Activated CD8-positive, alpha-beta T cell treated with anti-CD3 and anti-CD28 coated beads, Interleukin-2, amount 10 ng/mL, durations not matched to agents 7 days and 5 days (primary cell): ENCODE data around the gene RBL2. TPM values are rescaled to one million over a fixed set of nuclear protein-coding genes. Genes with fewer than 3 reads are reported as not detected.
A peak's percentile ranks its signal among the peaks of the same experiment; 100 is the strongest.
"Not testable (repeated sequence)": the region's sequence is repeated elsewhere in the genome, so short reads cannot be mapped to it uniquely, and the experiment has no call there.

Source experiments
- ATAC-seq: fragments of 150-1000 bp; cut with Tn5 transposase; one replicate; pipeline ENCODE4 v1.10.0; 2021; ENCODE audit warnings: moderate library complexity
- CTCF ChIA-PET: fragments of 350-600 bp; sonication (Branson Sonifier 250); formaldehyde crosslinking; loops from one replicate; lab custom pipeline; 2021; ENCODE audit warnings: antibody characterized with exemption; lab: Charles Lee
- POLR2A ChIA-PET: fragments of 350-600 bp; sonication (Branson Sonifier 250); formaldehyde crosslinking; loops from one replicate; lab custom pipeline; 2021; ENCODE audit warnings: antibody characterized with exemption; lab: Charles Lee
- DNase-seq: peaks from one replicate; pipeline ENCODE4 v3.0.0-alpha.2; 2020
- H3K27ac Mint-ChIP-seq: one replicate; pipeline ENCODE4 v1.8.0; 2021; ENCODE audit warnings: mild to moderate bottlenecking, mixed read lengths
- H3K27me3 Mint-ChIP-seq: one replicate; pipeline ENCODE4 v1.8.0; 2021; ENCODE audit warnings: low read depth, mixed read lengths
- H3K36me3 Mint-ChIP-seq: one replicate; pipeline ENCODE4 v1.8.0; 2021; ENCODE audit warnings: low read depth, mixed read lengths
- H3K4me1 Mint-ChIP-seq: one replicate; pipeline ENCODE4 v1.8.0; 2021; ENCODE audit warnings: low read depth, mixed read lengths
- H3K4me3 Mint-ChIP-seq: one replicate; pipeline ENCODE4 v1.8.0; 2021; ENCODE audit warnings: mild to moderate bottlenecking, mixed read lengths
- H3K9me3 Mint-ChIP-seq: one replicate; pipeline ENCODE4 v1.8.0; 2022; ENCODE audit warnings: mixed read lengths; ENCODE audit not compliant: insufficient read depth
- total RNA-seq, 2 experiments: library from RNA; stranded (reverse); gene quantifications; one replicate each; pipeline ENCODE4 v1.2.3, GENCODE V29; 2021

The RBL2 gene
- total RNA-seq, 2 experiments from 2014 or later: 137 to 138 TPM

DNA sequence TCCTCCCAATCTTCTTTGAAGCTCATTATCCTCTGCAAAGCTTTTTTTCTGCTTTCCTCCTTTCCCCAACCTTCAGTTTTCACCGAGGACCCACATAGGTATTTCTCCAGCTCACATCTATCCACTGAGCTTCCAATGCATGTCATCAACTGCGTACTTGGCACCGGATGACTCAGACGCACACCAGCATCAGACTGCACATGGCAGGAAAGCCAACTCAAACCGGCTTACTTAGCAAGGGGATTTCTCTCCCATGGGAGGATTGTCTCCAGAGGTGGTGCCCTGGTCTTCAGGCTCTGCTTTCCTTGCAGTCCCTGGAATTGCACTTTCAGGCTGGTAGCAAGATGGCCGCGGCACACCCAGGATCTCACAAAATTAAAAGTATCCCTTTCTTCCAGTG, 70.4 kb downstream of the RBL2 start:
- no peaks in the 10 kb centered on the region for H3K27me3 Mint-ChIP-seq
- peaks cover 51% of the 10 kb centered on the region for H3K4me1 Mint-ChIP-seq
- ChIA-PET CTCF (interaction anchor here (0.9 to 1.9 kb wide), 5 partner anchors 9 to 70 kb away, joined by 3 to 9 read pairs (median 4); partner anchors contain the start of gene RBL2), POLR2A (interaction anchor here (0.6 to 5.3 kb wide), 4 partner anchors 48 to 394 kb away, joined by 3 to 48 read pairs (median 20); partner anchors contain the start of gene RBL2)
- peak overlapping the region; percentile 91 for H3K27ac Mint-ChIP-seq
- H3K36me3 Mint-ChIP-seq: peaks cover 27% of the 10 kb centered on the region
- ATAC-seq (no peak), DNase-seq (no peak)
- peak overlapping the region; percentile 85 for H3K4me3 Mint-ChIP-seq
- no peaks in the 10 kb centered on the region for H3K9me3 Mint-ChIP-seq

DNA sequence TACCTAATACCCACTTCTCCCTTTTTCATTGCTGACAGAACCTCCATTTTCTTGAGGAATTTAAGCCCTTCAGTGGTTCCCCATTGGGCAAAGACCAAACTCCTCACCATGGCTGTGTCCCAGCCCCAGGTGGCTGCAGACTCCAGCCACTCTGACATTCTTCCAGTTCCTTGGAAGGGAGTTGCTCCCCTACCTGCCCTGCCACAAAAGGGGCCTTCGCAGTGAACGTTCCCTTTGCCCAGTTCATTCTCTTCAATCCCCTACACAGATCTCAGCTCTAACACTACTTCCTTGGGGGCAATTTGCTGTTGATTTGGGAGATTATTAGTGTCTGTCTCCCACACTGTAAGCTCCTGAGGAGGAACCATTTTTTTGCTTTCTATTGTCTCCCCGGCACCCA, 72.0 kb downstream of the RBL2 start:
- ChIA-PET POLR2A (no interaction called here), CTCF (interaction anchor here (0.7 to 1.2 kb wide), 2 partner anchors 10 to 200 kb away, joined by 3 read pairs; no protein-coding TSS in a partner anchor)

DNA sequence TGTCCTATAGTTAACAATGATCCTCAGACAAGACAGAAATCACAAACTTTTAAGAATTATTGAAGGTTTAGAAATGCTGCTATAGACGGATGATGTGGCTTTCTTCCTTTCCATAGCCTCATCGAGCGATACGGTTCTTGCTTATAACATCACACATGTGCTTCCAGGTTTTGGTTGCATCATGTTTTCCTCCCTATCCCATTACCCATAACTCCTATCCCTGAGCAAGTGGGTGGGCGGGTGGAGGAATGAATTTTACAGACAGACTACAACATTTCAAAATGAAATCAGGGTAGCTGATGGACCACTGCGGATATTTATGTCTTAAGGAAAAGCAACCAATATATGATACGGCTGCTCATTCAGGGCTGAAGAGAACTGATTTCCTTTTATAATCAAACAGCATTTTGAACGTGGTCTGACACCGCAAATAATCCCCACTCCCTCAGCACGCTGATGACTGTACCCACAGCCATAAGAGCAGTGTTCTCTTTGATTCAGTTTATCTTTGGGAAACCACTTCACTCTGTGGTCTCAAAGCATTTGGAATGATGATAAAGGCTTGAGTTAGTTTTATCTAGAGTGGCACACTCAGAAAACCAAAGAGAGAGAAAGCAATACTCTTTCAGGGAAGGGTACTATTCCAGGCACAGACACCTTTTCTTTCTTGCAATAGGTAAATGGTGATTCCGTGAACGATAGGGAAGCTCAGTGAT, 73.4 kb downstream of the RBL2 start:
- DNase-seq: no peak
- CTCF ChIA-PET: interaction anchor here (1.2 kb wide), 1 partner anchor 8 kb away, joined by 3 read pairs; no protein-coding TSS in a partner anchor

More for the DNA sequence above, 72.0 kb downstream of the RBL2 start:
- DNase-seq: no peak
- H3K9me3 Mint-ChIP-seq: no peaks in the 10 kb centered on the region
- no peak overlapping the region for H3K27ac Mint-ChIP-seq
- H3K4me3 Mint-ChIP-seq: no peak overlapping the region
- no peak for ATAC-seq
- peaks cover 16% of the 10 kb centered on the region for H3K36me3 Mint-ChIP-seq
- H3K4me1 Mint-ChIP-seq: peaks cover 53% of the 10 kb centered on the region
- H3K27me3 Mint-ChIP-seq: no peaks in the 10 kb centered on the region

DNA sequence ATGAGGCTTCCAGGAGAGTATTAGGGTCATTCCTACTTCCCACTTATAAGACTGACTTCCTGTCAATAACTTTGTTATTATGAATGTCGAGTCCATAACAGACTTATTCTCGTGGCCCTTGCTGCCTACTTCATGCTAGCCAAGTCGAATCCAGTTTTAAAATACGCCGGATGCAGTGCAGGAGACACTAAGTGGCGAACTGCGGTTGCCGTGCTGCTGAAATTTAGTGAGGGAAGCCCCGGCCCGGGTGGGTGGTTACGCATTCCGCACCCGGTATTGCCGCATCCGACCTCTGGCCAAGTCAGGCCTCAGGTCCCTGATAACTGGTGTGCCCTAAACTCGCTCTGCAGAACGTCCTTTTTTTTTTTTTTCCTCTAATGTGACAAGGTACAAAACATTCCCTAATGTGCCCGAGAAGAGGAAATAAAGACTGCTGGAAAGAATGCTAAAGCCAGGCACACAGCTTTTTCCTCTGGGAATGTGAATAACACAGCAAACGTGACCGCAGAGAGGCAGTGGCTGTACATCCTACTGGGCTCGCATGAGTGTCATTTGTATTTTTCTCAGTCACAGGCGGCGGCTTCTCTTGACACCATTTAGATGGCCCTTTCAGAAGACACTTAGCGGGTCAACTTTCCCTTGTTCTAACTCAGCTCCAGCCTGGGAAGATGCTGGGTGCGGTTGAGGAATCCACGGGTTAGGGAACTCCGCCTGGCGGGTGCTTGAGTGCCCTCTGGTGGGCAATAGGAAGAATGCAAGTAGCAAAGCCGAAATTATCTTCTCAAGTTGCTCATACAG, 75.8 kb downstream of the RBL2 start:
- peak overlapping the region; percentile 25 for H3K4me3 Mint-ChIP-seq
- POLR2A ChIA-PET: interaction anchor here (1.0 kb wide), 1 partner anchor 9 kb away, joined by 4 read pairs; no protein-coding TSS in a partner anchor
- DNase-seq: peak; percentile 61

More for the DNA sequence above, 73.4 kb downstream of the RBL2 start:
- POLR2A ChIA-PET: no interaction called here
- Mint-ChIP-seq H3K4me3 (no peak overlapping the region), H3K4me1 (peaks cover 58% of the 10 kb centered on the region), H3K9me3 (no peaks in the 10 kb centered on the region), H3K27me3 (peaks cover 2% of the 10 kb centered on the region), H3K36me3 (peaks cover 6% of the 10 kb centered on the region), H3K27ac (no peak overlapping the region)
- ATAC-seq: no peak

DNA sequence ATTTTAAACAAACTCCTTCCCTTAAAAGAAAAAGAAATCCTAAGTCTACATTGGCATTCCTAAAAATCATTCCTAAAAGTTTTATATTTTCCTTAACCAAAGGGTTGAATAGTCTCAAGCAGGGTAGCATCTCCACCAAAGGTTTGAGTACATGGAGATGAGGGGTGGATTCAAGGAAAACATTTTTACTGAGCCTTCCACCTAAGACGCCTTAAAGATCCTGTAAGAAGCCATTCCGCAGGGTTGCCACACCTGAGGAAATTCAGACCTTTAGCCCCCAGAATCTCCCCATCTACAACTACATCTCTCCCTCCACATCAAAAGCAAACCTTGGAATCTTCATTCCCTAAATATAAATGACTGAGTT, 76.4 kb downstream of the RBL2 start:
- H3K9me3 Mint-ChIP-seq: peaks cover 5% of the 10 kb centered on the region
- H3K27me3 Mint-ChIP-seq: peaks cover 2% of the 10 kb centered on the region
- CTCF ChIA-PET: interaction anchor here (0.7 to 1.5 kb wide), 7 partner anchors 9 to 446 kb away, joined by 3 to 5 read pairs (median 3); no protein-coding TSS in a partner anchor
- DNase-seq: no peak
- H3K4me3 Mint-ChIP-seq: no peak overlapping the region
- no peak for ATAC-seq
- H3K36me3 Mint-ChIP-seq: peaks cover 17% of the 10 kb centered on the region
- peak overlapping the region; percentile 61 for H3K27ac Mint-ChIP-seq
- POLR2A ChIA-PET: interaction anchor here (1.0 kb wide), 1 partner anchor 8 kb away, joined by 4 read pairs; no protein-coding TSS in a partner anchor
- peaks cover 61% of the 10 kb centered on the region for H3K4me1 Mint-ChIP-seq

More for the DNA sequence above, 75.8 kb downstream of the RBL2 start:
- H3K9me3 Mint-ChIP-seq: peaks cover 5% of the 10 kb centered on the region
- CTCF ChIA-PET: interaction anchor here (0.7 to 1.5 kb wide), 14 partner anchors 9 to 445 kb away, joined by 3 to 5 read pairs (median 3); no protein-coding TSS in a partner anchor
- H3K36me3 Mint-ChIP-seq: peaks cover 19% of the 10 kb centered on the region
- H3K4me1 Mint-ChIP-seq: peaks cover 65% of the 10 kb centered on the region
- H3K27me3 Mint-ChIP-seq: peaks cover 2% of the 10 kb centered on the region
- H3K27ac Mint-ChIP-seq: no peak overlapping the region
- peak; percentile 70 for ATAC-seq

DNA sequence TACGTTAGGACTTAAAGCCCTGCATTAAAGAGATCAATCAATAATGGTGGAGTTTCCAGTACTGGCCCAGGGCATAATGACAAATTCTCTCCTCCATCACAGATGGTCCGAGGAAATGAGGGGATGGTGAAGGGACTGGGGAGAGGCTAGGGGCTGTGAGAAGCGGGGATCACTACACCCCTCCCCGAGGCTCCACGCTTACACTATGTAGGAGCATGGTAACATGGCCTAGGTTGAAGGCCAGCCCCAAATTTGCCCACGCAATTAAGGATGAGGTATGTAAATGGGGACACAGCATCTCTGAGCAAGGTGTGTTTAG, 76.8 kb downstream of the RBL2 start:
- Mint-ChIP-seq H3K36me3 (peaks cover 18% of the 10 kb centered on the region), H3K27ac (peak overlapping the region; percentile 61), H3K4me1 (peaks cover 63% of the 10 kb centered on the region), H3K4me3 (no peak overlapping the region), H3K9me3 (peaks cover 5% of the 10 kb centered on the region), H3K27me3 (peaks cover 2% of the 10 kb centered on the region)
- peak; percentile 12 for ATAC-seq
- CTCF ChIA-PET: interaction anchor here (0.9 kb wide), 1 partner anchor 18 kb away, joined by 3 read pairs; no protein-coding TSS in a partner anchor
- POLR2A ChIA-PET: no interaction called here
- DNase-seq: no peak

DNA sequence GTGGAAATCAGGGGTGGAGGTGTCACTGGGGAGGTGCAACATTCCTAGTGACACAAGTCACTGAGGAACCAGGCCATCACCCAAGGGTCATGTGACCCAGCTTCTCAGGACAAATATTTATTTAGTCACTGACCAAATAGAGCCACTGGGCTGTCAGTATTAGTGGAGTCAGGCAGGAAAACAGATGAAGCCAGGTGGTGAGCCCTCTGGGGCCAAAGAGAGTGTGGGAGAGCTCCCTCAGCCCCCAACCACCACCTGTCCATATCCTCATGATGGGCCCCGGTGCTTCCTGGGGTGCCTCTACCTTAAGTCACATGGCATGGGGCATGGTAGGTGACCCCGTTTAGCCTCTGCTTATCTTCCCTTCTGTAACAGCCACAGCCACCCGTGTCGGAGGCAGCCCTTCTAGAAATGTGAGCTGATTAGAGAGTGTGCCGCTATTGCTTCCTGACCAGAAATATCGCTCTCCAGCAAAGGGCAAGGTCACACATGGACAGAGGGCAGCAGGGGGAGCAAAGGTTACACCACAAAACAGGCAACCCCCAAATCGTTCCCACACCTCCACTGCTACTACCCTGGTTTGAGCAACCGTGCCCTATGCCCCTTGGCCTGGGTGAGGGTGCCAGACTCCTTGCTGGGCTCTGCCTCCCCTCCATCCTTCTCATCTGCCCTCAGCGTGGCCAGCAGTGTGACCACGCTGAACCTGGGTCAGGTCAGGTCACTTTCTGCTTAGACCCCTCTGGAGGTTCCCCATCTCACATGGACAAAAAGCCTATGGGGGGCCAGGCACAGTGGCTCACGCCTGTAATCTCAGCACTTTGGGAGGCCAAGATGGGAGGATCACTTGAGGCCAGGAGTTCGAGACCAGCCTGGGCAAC, 77.4 kb downstream of the RBL2 start:
- ChIA-PET POLR2A (no interaction called here), CTCF (interaction anchor here (0.9 to 1.7 kb wide), 2 partner anchors 17 to 38 kb away, joined by 3 to 4 read pairs; no protein-coding TSS in a partner anchor)
- H3K4me1 Mint-ChIP-seq: peaks cover 68% of the 10 kb centered on the region
- H3K4me3 Mint-ChIP-seq: no peak overlapping the region
- peaks cover 2% of the 10 kb centered on the region for H3K27me3 Mint-ChIP-seq
- DNase-seq (no peak), ATAC-seq (no peak)
- H3K9me3 Mint-ChIP-seq: peaks cover 5% of the 10 kb centered on the region
- peak overlapping the region; percentile 61 for H3K27ac Mint-ChIP-seq
- peaks cover 21% of the 10 kb centered on the region for H3K36me3 Mint-ChIP-seq

DNA sequence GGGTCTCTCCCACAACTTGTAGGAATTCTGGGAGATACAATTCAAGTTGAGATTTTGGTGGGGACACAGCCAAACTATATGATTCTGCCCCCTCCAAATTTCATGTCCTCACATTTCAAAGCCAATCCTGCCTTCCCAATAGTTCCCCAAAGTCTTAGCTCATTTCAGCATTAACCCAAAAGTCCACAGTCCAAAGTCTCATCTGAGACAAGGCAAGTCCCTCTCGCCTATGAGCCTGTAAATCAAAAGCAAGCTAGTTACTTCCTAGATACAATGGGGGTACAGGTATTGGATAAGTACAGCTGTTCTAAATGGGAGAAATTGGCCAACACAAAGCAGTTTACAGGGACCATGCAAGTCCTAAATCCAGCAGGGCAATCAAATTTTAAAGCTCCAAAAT, 78.5 kb downstream of the RBL2 start:
- not testable (repeated sequence) for H3K9me3 Mint-ChIP-seq, H3K27me3 Mint-ChIP-seq, DNase-seq, ATAC-seq, H3K4me3 Mint-ChIP-seq
- ChIA-PET POLR2A (interaction anchor here (1.2 kb wide), 1 partner anchor 9 kb away, joined by 3 read pairs; the partner anchor contains the start of gene AKTIP), CTCF (interaction anchor here (0.8 to 1.7 kb wide), 5 partner anchors 9 to 458 kb away, joined by 3 to 5 read pairs (median 4); partner anchors contain the start of gene CHD9)
- peaks cover 25% of the 10 kb centered on the region for H3K36me3 Mint-ChIP-seq
- peak overlapping the region; percentile 44 for H3K27ac Mint-ChIP-seq
- H3K4me1 Mint-ChIP-seq: peaks cover 78% of the 10 kb centered on the region

DNA sequence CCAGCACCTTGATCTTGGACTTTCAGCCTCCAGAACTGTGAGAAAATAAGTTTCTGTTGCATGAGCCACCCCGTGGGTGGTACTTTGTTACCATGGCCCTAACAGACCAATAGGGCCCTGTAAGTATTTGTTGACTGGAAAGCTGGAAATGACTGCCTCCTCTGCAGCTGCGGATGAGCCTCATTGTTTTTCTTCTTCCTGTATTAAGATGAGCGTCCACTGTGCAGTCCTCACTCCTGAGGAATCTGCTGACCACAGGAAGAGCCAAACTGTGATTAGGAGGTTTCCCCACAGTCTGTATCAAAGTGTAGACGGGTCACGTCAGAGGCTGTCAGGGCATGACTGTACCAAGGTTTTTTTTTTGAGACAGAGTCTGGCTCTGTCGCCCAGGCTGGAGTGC, 81.0 kb downstream of the RBL2 start:
- Mint-ChIP-seq H3K36me3 (peaks cover 35% of the 10 kb centered on the region), H3K9me3 (peaks cover 5% of the 10 kb centered on the region), H3K27me3 (peaks cover 2% of the 10 kb centered on the region), H3K4me1 (peaks cover 85% of the 10 kb centered on the region), H3K4me3 (no peak overlapping the region), H3K27ac (no peak overlapping the region)
- ATAC-seq: no peak
- POLR2A ChIA-PET: interaction anchor here (1.2 kb wide), 1 partner anchor 59 kb away, joined by 4 read pairs; no protein-coding TSS in a partner anchor
- CTCF ChIA-PET: interaction anchor here (0.8 to 1.0 kb wide), 2 partner anchors 8 to 11 kb away, joined by 3 read pairs; no protein-coding TSS in a partner anchor
- no peak for DNase-seq

DNA sequence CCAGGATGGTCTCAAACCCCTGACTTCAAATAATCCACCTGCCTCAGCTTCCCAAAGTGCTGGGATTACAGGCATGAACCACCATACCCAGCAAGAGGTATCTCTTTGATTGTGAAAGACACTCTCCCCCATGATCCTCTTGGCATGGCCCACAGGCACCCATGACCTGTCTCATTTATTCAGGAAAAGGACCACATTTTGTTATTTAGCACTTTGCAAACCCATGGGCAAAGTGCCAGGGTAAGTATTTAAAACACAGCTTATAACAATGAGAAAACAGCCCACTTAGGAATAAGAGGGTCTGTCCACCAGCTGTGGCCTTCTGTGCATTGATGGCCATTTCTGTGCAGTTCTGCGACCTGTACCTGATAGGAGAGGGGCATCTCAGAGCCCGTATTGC, 81.5 kb downstream of the RBL2 start:
- CTCF ChIA-PET: interaction anchor here (0.8 to 1.5 kb wide), 4 partner anchors 9 to 34 kb away, joined by 3 to 8 read pairs (median 3); no protein-coding TSS in a partner anchor
- H3K4me3 Mint-ChIP-seq: no peak overlapping the region
- ATAC-seq (no peak), DNase-seq (no peak)
- no peak overlapping the region for H3K27ac Mint-ChIP-seq
- peaks cover 35% of the 10 kb centered on the region for H3K36me3 Mint-ChIP-seq
- peaks cover 5% of the 10 kb centered on the region for H3K9me3 Mint-ChIP-seq
- POLR2A ChIA-PET: interaction anchor here (0.8 to 1.2 kb wide), 2 partner anchors 12 to 59 kb away, joined by 3 to 4 read pairs; partner anchors contain the start of gene AKTIP
- H3K4me1 Mint-ChIP-seq: peaks cover 84% of the 10 kb centered on the region
- H3K27me3 Mint-ChIP-seq: peaks cover 2% of the 10 kb centered on the region
